ENCODE measurements around the gene FLT3LG.

FLT3LG gene

GRCh38 chr19:49475191-49475917, 1.3 kb downstream of the FLT3LG start:
- Histone ChIP-seq H3K9me3 (ENCODE audit: control insufficient read depth in 2 of 2, low read length in 2 of 2) (no peaks in the 10 kb centered on the region), H3K27ac (ENCODE audit: low read length) (peak overlapping the region; percentile 71), H3K4me3 (ENCODE audit: low read length in 2 of 2) (peak overlapping the region; percentile 78 to 81), H3K27me3 (ENCODE audit: control insufficient read depth in 1 of 2, insufficient read depth in 2 of 2, low read length in 2 of 2) (no peaks in the 10 kb centered on the region), H3K9ac (ENCODE audit: low read length in 2 of 2) (peak overlapping the region; percentile 83 to 84), H3K36me3 (ENCODE audit: control insufficient read depth in 2 of 2, insufficient read depth in 2 of 2, low read length in 2 of 2) (no peaks in the 10 kb centered on the region), H3K4me1 (ENCODE audit: control insufficient read depth, insufficient read depth, low read length) (peaks cover 24% of the 10 kb centered on the region)

DNA sequence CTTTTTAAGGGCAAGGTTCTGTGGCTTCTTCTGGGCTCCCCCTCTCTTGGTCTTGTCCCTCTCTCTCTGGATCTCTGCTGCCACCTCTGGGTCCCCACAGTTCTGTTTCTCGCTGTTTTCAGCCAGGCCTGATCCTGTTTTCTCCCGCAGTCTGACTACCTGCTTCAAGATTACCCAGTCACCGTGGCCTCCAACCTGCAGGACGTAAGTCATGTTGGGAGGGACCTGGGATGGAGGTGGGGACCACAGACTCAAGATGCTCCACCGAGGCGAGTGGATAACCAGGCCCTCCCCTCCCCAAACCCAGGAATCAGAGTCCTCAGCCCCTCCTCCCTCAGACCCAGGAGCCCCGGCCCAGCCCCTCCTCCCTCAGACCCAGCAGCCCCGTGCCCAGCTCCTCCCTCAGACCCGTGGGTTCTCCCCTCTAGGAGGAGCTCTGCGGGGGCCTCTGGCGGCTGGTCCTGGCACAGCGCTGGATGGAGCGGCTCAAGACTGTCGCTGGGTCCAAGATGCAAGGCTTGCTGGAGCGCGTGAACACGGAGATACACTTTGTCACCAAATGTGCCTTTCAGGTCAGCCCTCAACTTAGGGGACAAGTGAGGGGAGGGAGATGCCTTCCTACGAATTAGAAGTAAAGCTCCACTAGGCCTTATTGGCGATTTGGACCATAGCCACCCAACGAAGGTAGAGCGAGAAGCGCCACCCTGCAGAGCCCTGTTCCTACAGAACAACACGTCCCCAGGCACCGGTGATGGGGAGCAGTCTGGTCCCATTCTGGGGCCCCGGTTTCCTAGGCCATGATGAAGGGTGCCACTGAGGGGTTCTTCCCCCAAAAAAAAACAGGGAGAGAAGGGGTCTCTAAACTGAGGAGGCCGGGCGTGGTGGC, 2.2 kb downstream of the FLT3LG start:
- H3K27ac ChIP-seq (ENCODE audit: low read length), result no peak overlapping the region

GRCh38 chr19:49479975-49480628, 6.1 kb downstream of the FLT3LG start:
- Histone ChIP-seq H3K36me3 (ENCODE audit: control insufficient read depth in 2 of 2, insufficient read depth in 2 of 2, low read length in 2 of 2) (no peaks in the 10 kb centered on the region), H3K9me3 (ENCODE audit: control insufficient read depth in 2 of 2, low read length in 2 of 2) (no peaks in the 10 kb centered on the region), H3K9ac (ENCODE audit: low read length in 2 of 2) (no peak overlapping the region), H3K27ac (ENCODE audit: low read length) (no peak overlapping the region), H3K4me3 (ENCODE audit: low read length in 2 of 2) (no peak overlapping the region), H3K27me3 (ENCODE audit: control insufficient read depth in 1 of 2, insufficient read depth in 2 of 2, low read length in 2 of 2) (no peaks in the 10 kb centered on the region), H3K4me1 (ENCODE audit: control insufficient read depth, insufficient read depth, low read length) (peaks cover 12% of the 10 kb centered on the region)

More for the DNA sequence above, 2.2 kb downstream of the FLT3LG start:
- no peak overlapping the region for H3K9ac ChIP-seq (ENCODE audit: low read length in 2 of 2)
- H3K9me3 ChIP-seq (ENCODE audit: control insufficient read depth in 2 of 2, low read length in 2 of 2), result no peaks in the 10 kb centered on the region
- H3K27me3 ChIP-seq (ENCODE audit: control insufficient read depth in 1 of 2, insufficient read depth in 2 of 2, low read length in 2 of 2), result no peaks in the 10 kb centered on the region
- peaks cover 24% of the 10 kb centered on the region for H3K4me1 ChIP-seq (ENCODE audit: control insufficient read depth, insufficient read depth, low read length)
- H3K36me3 ChIP-seq (ENCODE audit: control insufficient read depth in 2 of 2, insufficient read depth in 2 of 2, low read length in 2 of 2), result no peaks in the 10 kb centered on the region
- no peak overlapping the region for H3K4me3 ChIP-seq (ENCODE audit: low read length in 2 of 2)

DNA sequence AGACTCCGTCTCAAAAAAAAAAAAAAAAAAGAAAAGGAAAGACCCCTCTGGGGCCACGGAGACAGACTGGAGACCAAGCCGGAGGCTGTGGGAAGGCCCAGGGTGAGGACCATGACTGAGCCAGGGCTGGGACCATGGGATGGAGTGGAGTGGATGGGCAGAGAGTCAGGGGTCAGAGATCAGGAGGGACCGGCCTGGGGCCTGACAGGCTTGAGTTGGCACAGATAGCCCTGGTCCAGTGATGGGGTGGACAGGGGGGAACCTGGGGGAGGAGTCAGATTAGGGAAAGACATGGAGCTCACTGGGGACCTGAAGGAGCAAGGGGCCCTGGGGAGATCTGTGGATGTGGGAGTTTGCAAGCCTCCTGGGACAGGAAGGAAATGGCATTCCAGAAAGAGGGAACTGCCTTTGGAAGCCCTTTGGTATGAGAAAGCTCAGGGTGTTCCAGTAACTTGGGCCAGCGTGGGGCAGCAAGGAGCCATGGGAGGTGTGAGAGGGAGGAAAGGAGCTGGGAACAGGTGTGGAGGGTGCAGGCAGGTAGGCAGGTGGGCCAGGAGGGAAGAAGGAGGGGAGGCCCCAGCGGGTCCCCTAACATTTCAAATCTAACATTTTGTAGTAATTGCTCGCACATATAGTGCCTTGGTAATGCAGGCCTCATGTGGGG, 7.1 kb downstream of the FLT3LG start:
- Histone ChIP-seq H3K36me3 (ENCODE audit: control insufficient read depth in 2 of 2, insufficient read depth in 2 of 2, low read length in 2 of 2) (no peaks in the 10 kb centered on the region), H3K27ac (ENCODE audit: low read length) (no peak overlapping the region), H3K4me3 (ENCODE audit: low read length in 2 of 2) (no peak overlapping the region), H3K4me1 (ENCODE audit: control insufficient read depth, insufficient read depth, low read length) (peaks cover 7% of the 10 kb centered on the region), H3K9ac (ENCODE audit: low read length in 2 of 2) (no peak overlapping the region), H3K9me3 (ENCODE audit: control insufficient read depth in 2 of 2, low read length in 2 of 2) (no peaks in the 10 kb centered on the region), H3K27me3 (ENCODE audit: control insufficient read depth in 1 of 2, insufficient read depth in 2 of 2, low read length in 2 of 2) (no peaks in the 10 kb centered on the region)

- Histone ChIP-seq H3K9ac (ENCODE audit: low read length in 2 of 2) (no peak overlapping the region), H3K27me3 (ENCODE audit: control insufficient read depth in 1 of 2, insufficient read depth in 2 of 2, low read length in 2 of 2) (no peaks in the 10 kb centered on the region), H3K4me3 (ENCODE audit: low read length in 2 of 2) (no peak overlapping the region), H3K36me3 (ENCODE audit: control insufficient read depth in 2 of 2, insufficient read depth in 2 of 2, low read length in 2 of 2) (peaks cover 17 to 19% of the 10 kb centered on the region in 2 donors), H3K4me1 (ENCODE audit: control insufficient read depth, insufficient read depth, low read length) (peaks cover 25% of the 10 kb centered on the region), H3K9me3 (ENCODE audit: control insufficient read depth in 2 of 2, low read length in 2 of 2) (no peaks in the 10 kb centered on the region), H3K27ac (ENCODE audit: low read length) (no peak overlapping the region)
These were observed 12.2 kb downstream of the FLT3LG start for GRCh38 chr19:49486232-49486631.

DNA sequence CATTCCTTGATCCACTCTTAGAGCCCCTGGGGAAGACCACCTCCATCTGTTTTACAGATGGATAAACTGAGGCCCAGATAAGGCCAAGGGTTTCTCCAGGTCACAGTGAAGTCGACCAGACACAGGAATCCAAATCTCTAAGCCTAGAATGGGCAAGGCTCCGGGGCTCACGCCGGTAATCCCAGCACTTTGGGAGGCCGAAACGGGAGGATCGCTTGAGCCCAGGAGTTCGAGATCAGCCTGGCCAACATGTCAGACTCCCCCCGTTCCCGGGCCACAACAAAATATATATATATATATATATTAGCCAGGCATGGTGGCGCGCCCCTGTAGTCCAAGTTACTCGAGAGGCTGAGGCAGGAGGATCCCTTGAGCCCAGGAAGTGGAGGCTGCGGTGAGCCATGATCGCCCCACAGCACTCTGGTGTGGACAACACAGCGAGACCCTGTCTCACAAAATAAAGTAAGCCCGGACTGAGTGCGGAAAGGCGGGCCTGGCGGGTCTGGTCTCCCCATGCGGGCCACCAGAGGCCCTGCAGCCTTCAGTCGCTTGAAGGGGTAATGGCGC, 12.8 kb downstream of the FLT3LG start:
- Histone ChIP-seq H3K9ac (ENCODE audit: low read length in 2 of 2) (peak overlapping the region in 1 of 2 donors; percentile 51), H3K36me3 (ENCODE audit: control insufficient read depth in 2 of 2, insufficient read depth in 2 of 2, low read length in 2 of 2) (peaks cover 22 to 24% of the 10 kb centered on the region in 2 donors), H3K27me3 (ENCODE audit: control insufficient read depth in 1 of 2, insufficient read depth in 2 of 2, low read length in 2 of 2) (no peaks in the 10 kb centered on the region), H3K27ac (ENCODE audit: low read length) (peak overlapping the region; percentile 70), H3K4me3 (ENCODE audit: low read length in 2 of 2) (peak overlapping the region in 1 of 2 donors; percentile 100), H3K9me3 (ENCODE audit: control insufficient read depth in 2 of 2, low read length in 2 of 2) (no peaks in the 10 kb centered on the region), H3K4me1 (ENCODE audit: control insufficient read depth, insufficient read depth, low read length) (peaks cover 25% of the 10 kb centered on the region)

GRCh38 chr19:49487277-49488045, 13.4 kb downstream of the FLT3LG start, which contains the start of gene RPL13A:
RPL13A (plus strand) TSS chr19:49487608; CDS start chr19:49487630, 22 bp downstream.
- Histone ChIP-seq H3K27ac (ENCODE audit: low read length) (peak within 1 kb of the TSS; percentile 94), H3K9ac (ENCODE audit: low read length in 2 of 2) (peak within 1 kb of the TSS; percentile 99), H3K27me3 (ENCODE audit: control insufficient read depth in 1 of 2, insufficient read depth in 2 of 2, low read length in 2 of 2) (no peaks in the 10 kb centered on the region), H3K36me3 (ENCODE audit: control insufficient read depth in 2 of 2, insufficient read depth in 2 of 2, low read length in 2 of 2) (peaks cover 28 to 29% of the 10 kb centered on the region in 2 donors), H3K4me1 (ENCODE audit: control insufficient read depth, insufficient read depth, low read length) (peaks cover 25% of the 10 kb centered on the region), H3K9me3 (ENCODE audit: control insufficient read depth in 2 of 2, low read length in 2 of 2) (no peaks in the 10 kb centered on the region), H3K4me3 (ENCODE audit: low read length in 2 of 2) (peak within 1 kb of the TSS; percentile 98 to 100)

GRCh38 chr19:49488046-49488862, 14.2 kb downstream of the FLT3LG start:
- peak overlapping the region; percentile 94 for H3K27ac ChIP-seq (ENCODE audit: low read length)
- no peaks in the 10 kb centered on the region for H3K9me3 ChIP-seq (ENCODE audit: control insufficient read depth in 2 of 2, low read length in 2 of 2)
- H3K27me3 ChIP-seq (ENCODE audit: control insufficient read depth in 1 of 2, insufficient read depth in 2 of 2, low read length in 2 of 2), result no peaks in the 10 kb centered on the region
- peak overlapping the region; percentile 99 for H3K9ac ChIP-seq (ENCODE audit: low read length in 2 of 2)
- H3K4me3 ChIP-seq (ENCODE audit: low read length in 2 of 2), result peak overlapping the region; percentile 98 to 100
- peaks cover 33 to 35% of the 10 kb centered on the region in 2 donors for H3K36me3 ChIP-seq (ENCODE audit: control insufficient read depth in 2 of 2, insufficient read depth in 2 of 2, low read length in 2 of 2)
- H3K4me1 ChIP-seq (ENCODE audit: control insufficient read depth, insufficient read depth, low read length), result peaks cover 25% of the 10 kb centered on the region
